ENCODE data around the gene CD8A.

Gene CD8A

GRCh38 chr2:86778957-86779356 lies 11.8 kb downstream of the CD8A start:
- ChIA-PET POLR2A (ENCODE audit: low non-redundant PET) (no interaction called here), CTCF (no interaction called here)
- TF ChIP-seq, protein P1, sequence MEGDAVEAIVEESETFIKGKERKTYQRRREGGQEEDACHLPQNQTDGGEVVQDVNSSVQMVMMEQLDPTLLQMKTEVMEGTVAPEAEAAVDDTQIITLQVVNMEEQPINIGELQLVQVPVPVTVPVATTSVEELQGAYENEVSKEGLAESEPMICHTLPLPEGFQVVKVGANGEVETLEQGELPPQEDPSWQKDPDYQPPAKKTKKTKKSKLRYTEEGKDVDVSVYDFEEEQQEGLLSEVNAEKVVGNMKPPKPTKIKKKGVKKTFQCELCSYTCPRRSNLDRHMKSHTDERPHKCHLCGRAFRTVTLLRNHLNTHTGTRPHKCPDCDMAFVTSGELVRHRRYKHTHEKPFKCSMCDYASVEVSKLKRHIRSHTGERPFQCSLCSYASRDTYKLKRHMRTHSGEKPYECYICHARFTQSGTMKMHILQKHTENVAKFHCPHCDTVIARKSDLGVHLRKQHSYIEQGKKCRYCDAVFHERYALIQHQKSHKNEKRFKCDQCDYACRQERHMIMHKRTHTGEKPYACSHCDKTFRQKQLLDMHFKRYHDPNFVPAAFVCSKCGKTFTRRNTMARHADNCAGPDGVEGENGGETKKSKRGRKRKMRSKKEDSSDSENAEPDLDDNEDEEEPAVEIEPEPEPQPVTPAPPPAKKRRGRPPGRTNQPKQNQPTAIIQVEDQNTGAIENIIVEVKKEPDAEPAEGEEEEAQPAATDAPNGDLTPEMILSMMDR (conservative IDR thresholded peaks at IDR 0.05; ENCODE audit: low read depth): no peak
- no peak for DNase-seq (ENCODE audit: low spot score)
- H3K27ac ChIP-seq: no peak overlapping the region

GRCh38 chr2:86776532-86776931 lies 14.2 kb downstream of the CD8A start:
- ChIA-PET CTCF (no interaction called here), POLR2A (ENCODE audit: low non-redundant PET) (no interaction called here)
- H3K27ac ChIP-seq: no peak overlapping the region
- TF ChIP-seq, protein P1 (conservative IDR thresholded peaks at IDR 0.05; ENCODE audit: low read depth): no peak
- DNase-seq (ENCODE audit: low spot score): no peak

DNA sequence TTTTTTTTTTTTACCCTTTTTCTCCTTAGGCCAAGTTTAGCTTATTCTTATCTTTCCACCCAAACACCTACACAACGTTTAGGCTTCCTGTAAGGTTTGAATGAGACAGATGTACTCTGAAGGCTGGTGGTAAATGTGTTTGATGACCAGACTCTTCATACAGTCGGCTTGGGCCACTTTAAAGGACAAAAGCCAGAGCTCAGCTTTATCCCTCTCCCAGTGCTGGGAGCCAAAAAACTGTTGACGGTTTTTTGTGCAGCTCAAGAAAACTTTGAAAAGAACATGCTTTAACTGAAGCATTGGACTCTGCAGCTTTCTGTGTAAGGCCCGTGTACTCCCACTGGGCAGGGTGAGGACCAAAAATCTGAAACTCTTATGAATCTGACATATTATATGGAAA lies 15.4 kb downstream of the CD8A start:
- ChIA-PET POLR2A (ENCODE audit: low non-redundant PET) (no interaction called here), CTCF (interaction anchor here (0.6 kb wide), 1 partner anchor 12 kb away, joined by 4 read pairs; no protein-coding TSS in a partner anchor)
- H3K27ac ChIP-seq: no peak overlapping the region
- TF ChIP-seq, protein P1 (conservative IDR thresholded peaks at IDR 0.05; ENCODE audit: low read depth): no peak
- DNase-seq (ENCODE audit: low spot score): no peak

- DNase-seq (ENCODE audit: low spot score): no peak
- TF ChIP-seq, protein P1 (conservative IDR thresholded peaks at IDR 0.05; ENCODE audit: low read depth): no peak
- ChIA-PET POLR2A (ENCODE audit: low non-redundant PET) (no interaction called here), CTCF (no interaction called here)
- no peak overlapping the region for H3K27ac ChIP-seq
Measured at GRCh38 chr2:86774862-86775261, 15.9 kb downstream of the CD8A start.

DNA sequence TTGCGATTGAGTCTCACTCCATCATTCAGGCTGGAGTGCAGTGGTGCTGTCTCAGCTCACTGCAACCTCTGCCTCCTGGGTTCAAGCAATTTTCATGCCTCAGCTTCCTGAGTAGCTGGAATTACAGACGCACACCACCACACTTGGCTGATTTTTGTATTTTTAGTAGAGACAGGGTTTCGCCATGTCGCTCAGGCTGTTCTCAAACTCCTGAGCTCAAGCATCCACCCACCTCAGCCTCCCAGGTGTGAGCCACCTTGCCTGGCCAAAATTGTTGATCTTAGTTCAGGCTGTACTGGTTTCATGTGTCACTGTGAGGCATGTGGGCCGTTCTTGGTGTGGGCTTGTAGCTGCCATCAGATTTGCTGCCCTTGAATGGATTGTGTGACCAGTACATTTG lies 18.1 kb downstream of the CD8A start:
- TF ChIP-seq, protein P1 (conservative IDR thresholded peaks at IDR 0.05; ENCODE audit: low read depth): no peak
- ChIA-PET POLR2A (ENCODE audit: low non-redundant PET) (no interaction called here), CTCF (no interaction called here)
- no peak overlapping the region for H3K27ac ChIP-seq
- no peak for DNase-seq (ENCODE audit: low spot score)

DNA sequence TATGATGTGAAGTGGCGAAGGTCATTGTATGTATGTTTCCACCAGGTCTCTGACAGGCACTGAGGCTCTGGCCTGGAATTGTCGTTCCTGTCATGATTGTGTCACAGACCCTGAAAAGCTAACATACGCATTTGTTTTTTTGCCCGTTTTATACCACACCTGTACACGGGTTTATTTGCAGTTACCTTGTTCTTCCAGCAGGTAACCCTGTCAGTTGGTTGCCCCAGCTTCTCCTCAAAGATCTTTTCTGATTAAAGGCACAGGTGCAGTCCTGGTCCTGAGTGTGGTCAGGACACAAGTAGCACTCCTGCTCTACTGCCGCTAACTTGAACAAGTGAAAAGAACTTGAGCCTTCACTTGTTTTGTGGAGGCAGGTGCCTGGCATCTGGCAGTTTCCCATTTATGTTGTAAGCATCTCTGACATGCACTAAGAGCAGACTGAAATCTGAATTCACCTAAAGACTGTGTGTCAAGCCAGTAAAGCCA lies 19.9 kb downstream of the CD8A start:
- H3K27ac ChIP-seq: no peak overlapping the region
- DNase-seq (ENCODE audit: low spot score): no peak
- CTCF ChIA-PET: no interaction called here
- POLR2A ChIA-PET (ENCODE audit: low non-redundant PET): no interaction called here
- TF ChIP-seq, protein P1 (conservative IDR thresholded peaks at IDR 0.05; ENCODE audit: low read depth): no peak

- CTCF ChIA-PET: no interaction called here
- POLR2A ChIA-PET (ENCODE audit: low non-redundant PET): no interaction called here
- DNase-seq (ENCODE audit: low spot score): no peak
- TF ChIP-seq, protein P1 (conservative IDR thresholded peaks at IDR 0.05; ENCODE audit: low read depth): no peak
- no peak overlapping the region for H3K27ac ChIP-seq
Measured at GRCh38 chr2:86769838-86770237, 20.9 kb downstream of the CD8A start.

Data from RWPE1 (cell line).